ENCODE measurements around the gene SLC35B2.
A peak's percentile ranks its signal among the peaks of the same experiment; 100 is the strongest.

SLC35B2 gene

DNA sequence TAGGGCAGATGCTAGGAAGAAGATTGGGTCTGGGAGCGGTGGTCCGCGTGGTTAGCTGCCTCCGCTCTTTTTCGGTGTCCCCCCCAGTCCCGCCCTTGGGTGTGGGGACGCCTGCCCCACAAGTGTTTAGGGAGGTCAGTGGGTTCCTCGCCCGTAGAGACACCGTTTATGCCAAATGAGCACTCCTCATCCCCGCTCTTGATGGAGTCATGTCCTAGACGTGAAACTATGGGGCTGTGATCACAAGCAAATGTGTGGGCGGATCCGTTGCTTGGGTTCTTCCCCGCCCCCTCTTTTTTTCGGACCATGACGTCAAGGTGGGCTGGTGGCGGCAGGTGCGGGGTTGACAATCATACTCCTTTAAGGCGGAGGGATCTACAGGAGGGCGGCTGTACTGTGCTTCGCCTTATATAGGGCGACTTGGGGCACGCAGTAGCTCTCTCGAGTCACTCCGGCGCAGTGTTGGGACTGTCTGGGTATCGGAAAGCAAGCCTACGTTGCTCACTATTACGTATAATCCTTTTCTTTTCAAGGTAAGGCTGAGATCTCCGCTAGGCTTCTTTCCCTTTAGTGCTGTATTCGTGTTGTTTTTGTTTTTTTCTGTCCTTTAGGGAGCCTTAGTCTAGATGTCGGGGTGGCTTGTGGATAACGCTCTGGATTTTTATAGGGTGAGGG lies 10.5 kb downstream of the SLC35B2 start, which contains the start of gene HSP90AB1 (continued):
- TF ChIP-seq OVOL3 (tag by site-specific recombination; IDR thresholded peaks at IDR 0.05) (0 out of 2 replicates have a peak, but pooled peaks have one; percentile 4), ZBTB7A (tag by site-specific recombination; IDR thresholded peaks at IDR 0.05; ENCODE audit: low read depth) (peak; percentile 23), BCL11B (tag by site-specific recombination; IDR thresholded peaks at IDR 0.05; ENCODE audit: low read depth) (no peak), SCRT1 (tag by site-specific recombination; IDR thresholded peaks at IDR 0.05; ENCODE audit: borderline replicate concordance) (no peak), ZFP3 (tag by site-specific recombination; IDR thresholded peaks at IDR 0.05; ENCODE audit: low read depth) (no peak), ZNF157 (tag by site-specific recombination; IDR thresholded peaks at IDR 0.05) (no peak; the same call in 1 of the 2 replicates), ZNF488 (tag by site-specific recombination; IDR thresholded peaks at IDR 0.05) (0 out of 2 replicates have a peak, but pooled peaks have one; percentile 40), YY2 (tag by site-specific recombination; IDR thresholded peaks at IDR 0.05) (no peak; the same call in 1 of the 2 replicates), ZFHX2 (tag by site-specific recombination; conservative IDR thresholded peaks at IDR 0.05) (peak; percentile 73), ZNF292 (tag by site-specific recombination; IDR thresholded peaks at IDR 0.05; ENCODE audit: borderline replicate concordance, low read depth) (no peak), ZNF280C (tag by site-specific recombination; IDR thresholded peaks at IDR 0.05) (no peak), IKZF3 (tag by site-specific recombination; IDR thresholded peaks at IDR 0.05) (no peak), ZNF335 (tag by site-specific recombination; conservative IDR thresholded peaks at IDR 0.05) (peak; percentile 72; the same call in 1 of the 2 replicates), FEZF1 (tag by site-specific recombination; IDR thresholded peaks at IDR 0.05) (no peak), ZNF37A (tag by site-specific recombination; IDR thresholded peaks at IDR 0.05) (no peak), BCL11A (tag by site-specific recombination; IDR thresholded peaks at IDR 0.05; ENCODE audit: low read depth) (peak; percentile 30; the same call in 1 of the 2 replicates), ZNF626 (tag by site-specific recombination; IDR thresholded peaks at IDR 0.05) (no peak), ZNF48 (tag by site-specific recombination; IDR thresholded peaks at IDR 0.05) (no peak), ZNF391 (tag by site-specific recombination; IDR thresholded peaks at IDR 0.05; ENCODE audit: borderline replicate concordance, low read depth) (peak; percentile 98), ZNF202 (tag by site-specific recombination; IDR thresholded peaks at IDR 0.05; ENCODE audit: borderline replicate concordance) (no peak), SP2 (tag by site-specific recombination; IDR thresholded peaks at IDR 0.05) (peak; percentile 70), ZNF121 (tag by site-specific recombination; IDR thresholded peaks at IDR 0.05) (0 out of 2 replicates have a peak, but pooled peaks have one; percentile 5), ZNF521 (tag by site-specific recombination; IDR thresholded peaks at IDR 0.05) (no peak), ZNF311 (tag by site-specific recombination; IDR thresholded peaks at IDR 0.05; ENCODE audit: borderline replicate concordance) (no peak), GLI4 (tag by site-specific recombination; IDR thresholded peaks at IDR 0.05) (peak; percentile 63; the same call in 1 of the 2 replicates), ZNF548 (tag by site-specific recombination; IDR thresholded peaks at IDR 0.05) (no peak), ZNF777 (tag by site-specific recombination; IDR thresholded peaks at IDR 0.05; ENCODE audit: borderline replicate concordance) (peak; percentile 92), ZNF2 (tag by site-specific recombination; IDR thresholded peaks at IDR 0.05) (peak; percentile 96), ZNF426 (tag by site-specific recombination; IDR thresholded peaks at IDR 0.05) (no peak), ZNF776 (tag by site-specific recombination; IDR thresholded peaks at IDR 0.05; ENCODE audit: borderline replicate concordance) (no peak)
- TF ChIP-seq, protein P1, sequence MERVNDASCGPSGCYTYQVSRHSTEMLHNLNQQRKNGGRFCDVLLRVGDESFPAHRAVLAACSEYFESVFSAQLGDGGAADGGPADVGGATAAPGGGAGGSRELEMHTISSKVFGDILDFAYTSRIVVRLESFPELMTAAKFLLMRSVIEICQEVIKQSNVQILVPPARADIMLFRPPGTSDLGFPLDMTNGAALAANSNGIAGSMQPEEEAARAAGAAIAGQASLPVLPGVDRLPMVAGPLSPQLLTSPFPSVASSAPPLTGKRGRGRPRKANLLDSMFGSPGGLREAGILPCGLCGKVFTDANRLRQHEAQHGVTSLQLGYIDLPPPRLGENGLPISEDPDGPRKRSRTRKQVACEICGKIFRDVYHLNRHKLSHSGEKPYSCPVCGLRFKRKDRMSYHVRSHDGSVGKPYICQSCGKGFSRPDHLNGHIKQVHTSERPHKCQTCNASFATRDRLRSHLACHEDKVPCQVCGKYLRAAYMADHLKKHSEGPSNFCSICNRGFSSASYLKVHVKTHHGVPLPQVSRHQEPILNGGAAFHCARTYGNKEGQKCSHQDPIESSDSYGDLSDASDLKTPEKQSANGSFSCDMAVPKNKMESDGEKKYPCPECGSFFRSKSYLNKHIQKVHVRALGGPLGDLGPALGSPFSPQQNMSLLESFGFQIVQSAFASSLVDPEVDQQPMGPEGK (tag by site-specific recombination; IDR thresholded peaks at IDR 0.05), result no peak; the same call in none of the 2 replicates
- TF ChIP-seq, protein P2, sequence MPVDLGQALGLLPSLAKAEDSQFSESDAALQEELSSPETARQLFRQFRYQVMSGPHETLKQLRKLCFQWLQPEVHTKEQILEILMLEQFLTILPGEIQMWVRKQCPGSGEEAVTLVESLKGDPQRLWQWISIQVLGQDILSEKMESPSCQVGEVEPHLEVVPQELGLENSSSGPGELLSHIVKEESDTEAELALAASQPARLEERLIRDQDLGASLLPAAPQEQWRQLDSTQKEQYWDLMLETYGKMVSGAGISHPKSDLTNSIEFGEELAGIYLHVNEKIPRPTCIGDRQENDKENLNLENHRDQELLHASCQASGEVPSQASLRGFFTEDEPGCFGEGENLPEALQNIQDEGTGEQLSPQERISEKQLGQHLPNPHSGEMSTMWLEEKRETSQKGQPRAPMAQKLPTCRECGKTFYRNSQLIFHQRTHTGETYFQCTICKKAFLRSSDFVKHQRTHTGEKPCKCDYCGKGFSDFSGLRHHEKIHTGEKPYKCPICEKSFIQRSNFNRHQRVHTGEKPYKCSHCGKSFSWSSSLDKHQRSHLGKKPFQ (tag by site-specific recombination; IDR thresholded peaks at IDR 0.05), result no peak
- TF ChIP-seq, protein P3, sequence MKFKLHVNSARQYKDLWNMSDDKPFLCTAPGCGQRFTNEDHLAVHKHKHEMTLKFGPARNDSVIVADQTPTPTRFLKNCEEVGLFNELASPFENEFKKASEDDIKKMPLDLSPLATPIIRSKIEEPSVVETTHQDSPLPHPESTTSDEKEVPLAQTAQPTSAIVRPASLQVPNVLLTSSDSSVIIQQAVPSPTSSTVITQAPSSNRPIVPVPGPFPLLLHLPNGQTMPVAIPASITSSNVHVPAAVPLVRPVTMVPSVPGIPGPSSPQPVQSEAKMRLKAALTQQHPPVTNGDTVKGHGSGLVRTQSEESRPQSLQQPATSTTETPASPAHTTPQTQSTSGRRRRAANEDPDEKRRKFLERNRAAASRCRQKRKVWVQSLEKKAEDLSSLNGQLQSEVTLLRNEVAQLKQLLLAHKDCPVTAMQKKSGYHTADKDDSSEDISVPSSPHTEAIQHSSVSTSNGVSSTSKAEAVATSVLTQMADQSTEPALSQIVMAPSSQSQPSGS (tag by site-specific recombination; IDR thresholded peaks at IDR 0.05; ENCODE audit: low read depth), result peak; percentile 96

Data from HEK293 (cell line).